Stimulated activated CD4-positive, alpha-beta T cell treated with anti-CD3 and anti-CD28 coated beads, Interleukin-1b, Interleukin-23, amount 100 ng/mL, for 4 hours (primary cell): Measurements from ENCODE around the gene CMTM8.

Experiments used
- DNase-seq, 2 donors: peaks; one replicate each; pipeline ENCODE4 v3.0.0-alpha.2; 2020; ENCODE audit warnings: low read depth in 2 of 2

Gene CMTM8

GRCh38 chr3:32306072-32306471 lies 67.6 kb downstream of the CMTM8 start:
- no peak for DNase-seq

GRCh38 chr3:32307591-32307990 lies 69.1 kb downstream of the CMTM8 start:
- no peak for DNase-seq

- DNase-seq: no peak
These were observed 69.9 kb downstream of the CMTM8 start for GRCh38 chr3:32308378-32308777.

- DNase-seq: no peak
These were observed 71.3 kb downstream of the CMTM8 start for GRCh38 chr3:32309654-32310242.

GRCh38 chr3:32310336-32310735 lies 71.9 kb downstream of the CMTM8 start:
- no peak for DNase-seq

GRCh38 chr3:32310918-32311839 lies 72.7 kb downstream of the CMTM8 start:
- no peak for DNase-seq

- no peak for DNase-seq
These were observed 73.8 kb downstream of the CMTM8 start for GRCh38 chr3:32312251-32312650.

GRCh38 chr3:32313169-32313568 lies 74.7 kb downstream of the CMTM8 start:
- DNase-seq: no peak

- peak in 1 of 2 donors; percentile 15 for DNase-seq
These were observed 75.4 kb downstream of the CMTM8 start for GRCh38 chr3:32313723-32314473.

GRCh38 chr3:32315441-32315840 lies 77.0 kb downstream of the CMTM8 start:
- no peak for DNase-seq

- DNase-seq: no peak
These were observed 77.8 kb downstream of the CMTM8 start for GRCh38 chr3:32316319-32316718.

- DNase-seq: no peak
These were observed 78.5 kb downstream of the CMTM8 start for GRCh38 chr3:32316976-32317375.

- DNase-seq: no peak
These were observed 81.1 kb downstream of the CMTM8 start for GRCh38 chr3:32319607-32320006.

GRCh38 chr3:32320080-32320479 lies 81.6 kb downstream of the CMTM8 start:
- no peak for DNase-seq

- no peak for DNase-seq
These were observed 82.8 kb downstream of the CMTM8 start for GRCh38 chr3:32321095-32321790.

GRCh38 chr3:32322311-32322710 lies 83.8 kb downstream of the CMTM8 start:
- DNase-seq: no peak

GRCh38 chr3:32323604-32324003 lies 85.1 kb downstream of the CMTM8 start:
- DNase-seq: no peak

GRCh38 chr3:32325201-32325600 lies 86.7 kb downstream of the CMTM8 start:
- no peak for DNase-seq

- DNase-seq: no peak
These were observed 87.4 kb downstream of the CMTM8 start for GRCh38 chr3:32325927-32326326.

- DNase-seq: no peak
These were observed 88.3 kb downstream of the CMTM8 start for GRCh38 chr3:32326795-32327194.

- DNase-seq: peak; percentile 37 to 47
These were observed 96.2 kb downstream of the CMTM8 start for GRCh38 chr3:32334675-32335074.
